ENCODE measurements around the gene HYAL1.
"Not testable (repeated sequence)": the region's sequence is repeated elsewhere in the genome, so short reads cannot be mapped to it uniquely, and the experiment has no call there.

HYAL1 gene

DNA sequence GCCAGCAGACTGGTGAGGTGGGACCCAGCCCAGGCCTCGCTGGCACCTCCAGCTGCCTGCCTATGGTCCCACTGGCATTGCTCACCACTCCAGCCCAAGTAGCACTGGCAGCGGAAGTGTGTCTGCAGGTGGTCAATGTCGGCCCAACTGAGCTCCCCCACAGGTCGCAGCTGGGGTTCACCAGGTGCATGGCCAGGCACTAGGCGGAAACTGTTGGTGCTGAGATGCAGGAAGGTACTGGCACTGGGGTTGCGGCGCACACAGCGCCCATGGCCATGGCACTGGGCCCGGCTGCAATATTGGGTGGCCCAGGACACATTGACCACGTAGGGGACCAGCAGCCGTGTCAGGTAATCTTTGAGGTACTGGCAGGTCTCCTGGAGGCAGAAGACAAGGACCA is 14.8 kb upstream of the HYAL1 start:
- DNase-seq: no peak

DNA sequence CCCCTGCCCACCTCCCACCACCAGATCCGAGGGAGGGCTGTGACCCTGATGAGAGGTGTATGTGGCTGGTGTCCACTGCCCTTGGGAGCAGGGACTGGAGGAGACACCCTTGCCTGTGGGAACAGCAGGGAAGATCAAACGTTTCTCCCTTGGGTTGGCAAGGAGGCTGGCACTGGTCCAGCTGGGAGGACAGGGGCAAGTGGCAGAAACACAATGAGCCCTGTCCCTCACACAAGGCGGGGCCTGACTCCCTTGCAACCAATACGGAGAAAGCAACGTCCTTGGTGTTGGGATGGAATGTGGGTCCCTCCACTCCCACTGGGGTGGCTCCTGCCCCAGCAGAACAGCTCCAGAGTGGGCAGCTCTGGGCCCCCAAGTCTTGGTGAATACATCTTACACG is 13.9 kb upstream of the HYAL1 start:
- DNase-seq: no peak

DNA sequence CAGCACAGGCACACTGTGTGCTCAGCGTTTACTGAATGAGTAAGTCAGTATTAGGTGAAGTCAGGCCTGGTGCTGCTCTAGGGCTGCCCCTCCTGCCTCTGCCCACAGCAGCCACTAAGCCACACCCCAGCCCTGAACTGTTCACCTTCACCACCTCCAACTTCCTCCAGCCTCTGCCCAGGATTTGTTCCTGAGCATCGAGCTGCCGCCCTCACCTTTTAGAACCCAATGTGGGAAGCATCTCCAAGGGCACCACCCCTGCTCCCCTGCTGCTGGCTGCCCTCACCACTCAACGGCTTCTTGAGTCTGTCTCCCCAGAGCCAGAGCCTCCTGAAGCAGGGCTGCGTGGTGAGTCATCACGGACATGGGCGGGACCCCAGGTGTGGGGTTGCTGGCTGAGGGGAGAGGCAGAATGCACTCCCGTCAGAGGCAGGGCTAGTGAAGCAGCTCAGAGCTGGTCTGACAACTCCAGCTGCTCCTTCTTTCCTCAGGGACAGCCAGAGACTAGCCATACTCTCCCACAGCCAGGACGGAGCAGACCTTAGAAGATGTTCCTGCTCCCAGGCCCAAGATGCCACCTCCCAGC is 13.4 kb upstream of the HYAL1 start:
- DNase-seq: no peak

DNA sequence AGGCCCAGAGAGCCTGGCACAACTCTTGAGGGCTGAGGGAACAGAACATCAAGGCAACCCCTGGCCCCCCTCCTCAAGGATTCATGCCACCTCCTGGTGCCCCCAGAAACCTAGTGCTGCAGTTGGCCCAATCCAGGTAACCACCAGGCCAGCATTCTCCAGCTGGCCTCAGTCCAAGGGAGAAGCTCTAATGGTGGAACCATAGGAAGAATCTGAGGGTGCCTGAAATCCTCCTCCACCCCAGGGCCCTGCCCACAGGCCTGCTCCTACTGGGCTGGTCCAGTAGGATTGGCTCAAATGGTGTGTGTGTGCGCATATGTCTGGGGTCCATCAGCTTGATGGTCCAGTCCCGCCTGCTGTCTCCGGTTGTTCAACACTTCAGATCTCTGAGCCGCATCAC is 11.4 kb upstream of the HYAL1 start:
- no peak for DNase-seq

DNA sequence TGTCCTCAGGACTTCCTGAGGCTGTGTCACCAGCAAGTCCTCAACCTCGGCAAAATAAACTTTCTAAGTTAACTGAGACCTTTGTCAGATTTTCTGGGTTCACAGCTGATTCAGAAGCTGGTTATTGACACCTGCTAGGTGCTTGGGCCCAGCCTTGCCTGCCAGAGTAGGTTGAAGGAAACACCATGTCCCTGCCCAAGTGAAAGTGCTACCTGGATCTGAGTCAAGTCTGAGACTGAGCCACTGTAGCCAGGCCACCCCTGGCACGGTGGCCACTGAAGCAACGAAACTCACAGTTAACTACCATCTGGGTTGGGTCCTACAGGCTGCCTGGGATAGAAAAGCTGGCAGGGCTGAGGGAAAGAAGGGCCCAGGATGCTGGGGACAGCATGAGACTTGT is 11.0 kb upstream of the HYAL1 start:
- DNase-seq: no peak

DNA sequence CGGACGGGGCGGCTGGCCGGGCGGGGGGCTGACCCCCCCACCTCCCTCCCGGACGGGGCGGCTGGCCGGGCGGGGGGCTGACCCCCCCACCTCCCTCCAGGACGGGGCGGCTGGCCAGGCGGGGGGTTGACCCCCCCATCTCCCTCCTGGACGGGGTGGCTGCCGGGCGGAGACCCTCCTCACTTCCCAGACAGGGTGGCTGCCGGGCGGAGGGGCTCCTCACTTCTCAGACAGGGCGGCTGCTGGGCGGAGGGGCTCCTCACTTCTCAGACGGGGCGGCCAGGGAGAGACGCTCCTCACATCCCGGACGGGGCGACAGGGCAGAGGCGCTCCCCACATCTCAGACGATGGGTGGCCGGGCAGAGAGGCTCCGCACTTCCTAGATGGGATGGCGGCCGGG is 8.7 kb upstream of the HYAL1 start:
- not testable (repeated sequence) for DNase-seq

DNA sequence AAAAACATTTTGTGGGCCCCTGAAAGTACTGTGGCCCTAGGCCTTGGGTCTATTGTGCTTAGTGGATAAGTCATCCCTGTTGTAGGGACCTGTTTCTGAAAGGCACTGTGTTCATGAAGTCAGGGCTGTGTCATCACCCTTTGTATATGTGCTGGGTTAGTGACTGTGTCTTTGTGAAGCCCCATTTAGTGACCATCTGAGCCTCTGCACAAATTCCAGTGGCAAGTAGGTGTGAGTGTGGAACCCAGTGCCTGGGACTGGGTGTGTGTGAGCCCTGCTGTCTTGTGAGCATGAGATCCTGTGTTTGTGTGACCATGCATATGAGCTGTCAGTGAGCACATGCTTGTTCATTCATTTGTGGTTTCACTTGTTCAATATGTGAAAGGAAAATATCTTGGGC is 1.2 kb upstream of the HYAL1 start:
- DNase-seq: no peak

DNA sequence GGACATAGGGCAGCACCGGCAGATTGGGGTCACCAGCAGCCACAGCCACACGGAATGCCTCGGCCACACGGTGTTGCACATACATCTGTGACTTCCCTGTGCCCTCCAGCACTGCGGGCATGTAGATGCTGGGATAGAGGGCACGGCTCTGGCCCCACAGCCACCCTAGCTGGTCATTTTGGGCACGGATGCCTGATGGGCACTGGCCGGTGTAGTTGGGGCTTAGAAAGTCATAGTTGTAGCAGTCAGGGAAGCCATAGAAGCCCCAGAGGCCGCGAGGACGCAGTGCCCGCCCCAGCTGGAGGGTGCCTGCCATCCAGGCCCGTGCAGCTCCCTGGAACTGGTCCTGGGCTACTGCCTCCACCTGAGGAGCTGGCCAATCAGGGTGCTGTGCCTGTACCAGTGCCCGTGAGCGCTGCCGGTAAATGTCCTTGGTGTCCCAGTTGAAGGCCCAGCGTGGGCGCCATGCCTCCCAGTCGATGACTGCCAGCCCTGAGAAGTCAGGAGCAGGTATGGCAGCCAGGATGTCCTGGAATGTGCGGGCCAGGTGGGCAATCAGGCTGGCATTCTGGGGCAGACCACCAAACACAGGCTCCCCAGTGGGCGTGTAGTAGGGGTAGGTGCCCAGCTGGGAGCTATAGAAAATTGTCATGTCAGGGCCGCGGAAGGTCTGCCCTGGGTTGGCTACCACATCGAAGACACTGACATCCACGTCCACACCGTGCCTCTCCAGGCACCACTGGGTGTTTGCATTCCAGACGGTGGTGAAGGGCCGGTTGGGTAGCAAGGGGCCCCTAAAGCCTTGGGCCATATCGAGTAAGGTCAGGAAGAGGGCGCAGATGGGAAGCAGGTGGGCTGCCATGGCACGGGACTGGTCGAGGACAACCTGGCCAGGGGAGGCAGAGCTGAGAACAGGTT is 1.0 kb downstream of the HYAL1 start:
- no peak for DNase-seq

DNA sequence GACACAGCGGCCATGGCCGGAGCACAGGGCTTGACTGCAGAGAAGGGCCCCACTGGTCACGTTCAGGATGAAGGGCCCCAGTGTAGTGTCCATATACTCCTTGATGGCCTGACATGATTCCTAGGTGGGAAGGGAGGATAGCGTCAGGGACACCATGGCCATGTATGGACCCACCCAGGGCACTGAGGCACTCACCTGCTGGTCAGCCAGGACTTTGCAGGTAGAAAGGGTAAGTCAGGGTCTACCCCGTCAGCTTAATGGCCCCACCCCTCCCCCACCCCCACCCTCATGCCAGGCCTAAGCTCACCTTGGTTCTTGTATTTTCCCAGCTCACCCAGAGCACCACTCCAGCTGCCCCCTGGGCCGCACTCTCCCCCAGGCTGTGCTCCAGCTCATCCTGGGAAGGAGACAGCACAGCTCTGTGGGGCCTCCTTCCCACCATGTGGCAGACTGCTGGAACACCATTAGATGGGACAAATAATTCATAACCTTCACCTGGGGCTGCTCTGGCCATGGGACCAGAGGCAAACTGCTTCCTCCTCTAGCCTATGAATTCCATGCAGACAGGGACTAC is 2.6 kb downstream of the HYAL1 start:
- no peak for DNase-seq

DNA sequence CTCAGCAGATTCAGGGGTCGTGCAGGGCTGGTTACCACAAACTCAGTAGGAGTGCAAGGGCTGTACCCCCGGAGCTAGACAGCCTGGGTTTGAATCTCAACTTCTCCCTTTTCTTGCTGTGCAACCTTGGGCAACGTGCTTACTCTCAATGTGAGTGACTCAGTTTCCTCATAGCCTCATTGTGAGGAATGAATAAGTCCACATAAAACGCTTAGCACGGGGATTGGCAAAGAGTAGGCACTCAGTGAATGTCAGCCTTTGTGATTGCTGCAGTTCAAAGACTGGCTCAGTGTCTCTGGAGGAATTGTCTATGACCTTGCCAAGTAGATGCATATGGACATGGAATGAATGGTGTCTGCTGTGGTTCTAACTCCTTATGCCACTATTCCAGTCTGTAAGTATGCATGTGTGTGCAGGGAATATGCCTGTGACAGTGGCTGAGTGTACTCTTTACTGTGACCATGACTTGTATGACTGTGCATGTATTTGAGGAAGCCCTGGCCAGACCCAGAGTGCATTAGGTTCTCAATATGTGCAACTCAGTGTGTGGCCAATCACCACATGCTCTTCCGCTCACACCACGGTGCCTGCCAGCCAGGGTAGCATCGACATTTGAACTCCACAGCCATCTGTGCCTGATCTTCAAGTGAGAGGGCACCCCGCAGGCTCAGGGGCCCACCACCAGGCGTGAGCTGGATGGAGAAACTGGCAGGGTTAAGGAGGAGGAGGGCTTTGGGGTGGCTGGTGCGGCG is 3.3 kb downstream of the HYAL1 start:
- DNase-seq: no peak

DNA sequence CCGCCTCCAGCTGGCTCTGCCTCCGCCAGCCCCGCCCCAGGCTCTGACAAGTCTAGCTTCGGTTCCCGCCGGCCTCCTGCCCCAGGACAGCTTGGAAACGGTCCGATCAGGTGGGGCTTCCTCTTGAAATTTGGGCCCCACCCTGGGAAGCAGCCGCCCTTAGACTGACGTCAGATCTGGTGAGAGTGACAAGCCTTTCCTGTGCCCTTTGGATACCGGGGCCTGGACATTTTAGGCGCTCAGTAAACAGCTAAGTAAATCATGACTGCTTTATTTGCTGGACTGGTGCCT is 3.8 kb downstream of the HYAL1 start:
- DNase-seq: no peak

DNA sequence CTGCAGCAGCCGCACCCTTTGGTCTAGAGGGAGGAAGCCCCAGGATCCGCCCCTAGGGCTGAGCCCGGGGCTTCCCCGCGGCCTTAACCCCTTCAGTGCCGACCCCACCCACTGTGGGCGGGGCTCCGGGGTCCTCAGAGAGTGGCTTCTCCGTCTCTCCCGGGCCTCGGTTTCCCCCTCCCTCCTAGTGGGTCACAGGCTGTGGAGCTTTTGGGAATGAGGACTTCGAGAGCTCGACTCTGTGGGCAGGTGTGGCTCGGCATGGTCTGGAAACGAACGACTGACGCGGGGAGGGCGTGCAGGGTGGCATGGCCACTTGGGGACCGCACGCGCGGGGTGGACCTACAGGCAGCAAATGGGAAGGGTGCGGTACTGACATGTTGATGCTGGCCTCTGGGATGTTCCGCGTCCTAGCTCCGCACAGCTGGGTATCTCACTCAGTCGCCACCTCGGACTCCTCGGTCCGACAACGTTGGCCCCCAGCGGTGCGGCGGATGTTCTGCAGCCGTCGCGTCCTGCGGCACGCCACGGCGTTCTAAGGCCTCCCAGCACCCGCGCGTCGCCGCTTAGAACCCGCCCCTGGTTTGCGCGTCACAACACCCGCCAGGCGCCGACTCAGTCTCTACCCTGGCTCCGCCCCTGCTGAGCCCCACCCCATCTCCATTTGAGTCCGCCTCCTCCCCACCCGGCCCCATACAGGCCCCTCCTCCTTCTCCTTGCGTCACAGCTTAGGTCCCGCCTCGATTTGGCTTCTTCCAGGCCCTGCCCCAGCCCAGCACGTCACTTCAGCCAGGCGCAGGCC is 4.3 kb downstream of the HYAL1 start, which contains the start of the genes HYAL3 and NAA80:
Gene HYAL3, minus strand, starts transcription at position 570 of the 802 bp plus-strand sequence. CDS start 3,803 bp downstream, outside the sequence.
Gene NAA80, minus strand, starts transcription at position 570 of the 802 bp plus-strand sequence. CDS start 1,942 bp downstream, outside the sequence.
- DNase-seq: peak; percentile 97 to 99

DNA sequence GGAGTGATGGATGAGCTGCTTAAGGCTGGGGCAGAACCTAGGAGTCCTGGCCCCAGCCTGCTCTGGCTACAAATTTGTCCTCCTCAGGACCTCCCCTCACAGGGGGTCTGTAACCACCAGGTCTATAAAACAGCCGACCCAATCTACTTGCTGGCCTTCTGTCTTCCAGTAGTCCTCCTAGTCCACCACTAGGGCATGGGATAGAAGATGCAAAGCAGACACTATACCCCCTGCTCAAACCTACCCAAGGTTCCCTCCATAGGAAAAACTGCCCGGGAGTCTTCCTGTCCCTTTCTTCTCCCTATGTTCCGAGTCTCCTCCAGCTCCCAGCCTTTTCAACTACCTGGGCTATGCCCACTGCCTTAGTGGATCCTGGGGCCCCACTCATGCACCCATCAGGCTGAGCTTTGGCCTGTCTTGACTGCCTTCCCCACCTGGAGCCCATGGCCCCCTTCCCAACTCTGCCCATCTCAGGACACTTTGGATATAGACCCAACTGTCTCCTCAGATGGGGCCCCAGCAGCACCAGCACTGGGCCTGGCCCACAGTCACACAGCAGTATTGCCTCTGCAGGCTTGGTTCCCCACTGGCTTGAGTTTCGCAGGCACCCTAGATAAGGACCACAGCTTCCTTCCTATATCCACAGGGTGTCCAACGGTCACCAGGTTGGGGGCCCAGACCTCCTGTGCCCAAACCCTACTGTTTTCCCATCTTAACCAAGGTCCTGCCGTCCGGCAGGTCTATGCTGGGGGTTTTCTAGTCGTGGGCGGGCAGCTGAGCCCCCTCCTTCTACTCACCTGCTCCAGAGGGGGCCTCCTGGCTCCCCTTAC is 5.3 kb downstream of the HYAL1 start:
- DNase-seq: no peak

DNA sequence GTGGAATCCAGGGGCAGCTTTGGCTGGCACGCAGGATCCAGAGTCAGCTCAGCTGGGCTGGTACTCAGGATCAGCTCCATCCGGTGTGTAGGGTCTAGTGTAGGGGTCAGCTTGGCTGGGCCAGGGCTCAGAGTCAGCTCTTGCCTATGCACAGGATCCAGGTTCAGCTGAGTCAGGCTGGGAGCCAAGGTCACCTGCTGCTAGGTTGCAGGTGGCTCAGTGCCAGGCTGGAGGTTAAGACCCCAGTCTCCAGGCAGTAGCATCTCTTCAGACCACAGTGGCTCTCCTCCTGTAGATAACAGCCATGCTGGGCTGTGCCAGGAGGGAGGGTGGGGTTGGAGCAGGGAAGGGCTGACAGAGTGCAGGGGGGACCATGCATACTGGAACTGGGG is 6.0 kb downstream of the HYAL1 start:
- no peak for DNase-seq

DNA sequence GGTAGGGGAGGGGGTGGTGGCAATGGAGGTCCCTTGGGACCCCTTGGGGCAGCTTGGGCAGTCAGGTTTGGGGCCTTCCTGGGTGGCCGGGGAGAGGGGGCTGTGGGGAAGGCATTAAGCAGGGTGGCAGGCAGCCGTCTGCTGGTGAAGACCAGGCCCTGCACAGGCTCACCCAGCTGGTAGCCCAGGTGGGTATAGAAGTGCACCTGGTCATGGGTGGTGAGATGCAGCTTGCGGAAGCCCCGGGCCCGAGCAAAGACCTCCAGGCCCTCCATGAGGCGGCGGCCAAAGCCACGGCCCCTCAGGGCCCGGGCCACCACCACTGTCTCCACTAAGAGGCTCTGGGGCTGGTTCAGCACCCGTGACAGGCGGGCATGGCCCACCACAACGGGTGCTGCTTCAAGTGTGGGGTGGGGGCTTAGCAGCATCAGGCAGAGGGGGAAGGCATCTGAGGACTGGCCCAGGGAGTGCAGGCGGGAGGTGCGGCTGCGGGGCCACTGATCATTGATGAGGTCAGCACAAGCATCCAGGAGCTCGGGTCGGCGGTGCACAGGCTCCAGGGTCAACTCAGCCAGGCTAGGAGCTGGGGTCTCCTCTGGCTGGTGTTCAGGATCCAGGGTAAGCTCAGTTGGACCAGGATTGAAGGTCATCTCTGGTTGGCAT is 6.5 kb downstream of the HYAL1 start:
- DNase-seq: no peak

DNA sequence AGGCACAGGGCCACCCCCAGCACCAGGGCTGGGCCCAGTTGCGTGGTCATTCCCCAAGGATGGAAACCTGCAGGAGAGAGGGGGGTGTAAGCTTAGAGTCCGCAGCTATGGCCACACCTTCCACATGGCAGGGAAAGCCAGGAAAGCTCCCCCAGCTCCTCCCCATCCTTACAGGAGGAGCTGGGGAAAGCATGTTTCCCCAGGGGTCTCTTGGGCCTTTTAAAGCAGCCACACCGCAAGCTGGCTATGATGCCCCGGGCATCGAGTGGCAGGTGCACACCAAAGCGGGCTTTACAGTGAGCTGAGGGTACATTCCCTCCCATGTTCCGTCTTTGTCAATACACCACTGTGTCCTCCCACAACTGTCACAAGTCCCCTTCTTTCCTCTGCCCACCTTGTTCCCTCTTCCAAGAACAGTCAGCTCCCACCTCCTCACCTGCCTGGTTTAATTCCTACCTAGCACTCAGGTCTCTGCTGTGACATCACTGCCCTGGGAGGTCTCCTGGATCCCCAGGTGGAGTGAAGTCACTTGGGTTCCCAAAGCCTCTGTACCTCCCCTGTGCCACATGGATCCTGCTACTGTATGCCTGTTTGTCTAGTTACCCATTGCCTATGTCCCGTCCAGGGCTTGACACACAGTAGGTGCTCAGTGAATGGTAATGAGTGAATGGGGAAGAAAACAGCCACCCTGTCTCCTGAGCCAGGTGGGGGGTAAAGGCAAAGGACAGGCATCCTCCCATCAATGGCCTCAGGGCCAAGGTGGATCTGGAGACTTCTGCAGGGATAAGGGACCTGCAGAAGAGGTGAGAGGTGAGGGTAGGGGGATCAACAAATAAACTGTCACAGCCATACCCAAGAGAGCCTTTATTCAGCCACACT is 7.6 kb downstream of the HYAL1 start:
- no peak for DNase-seq

DNA sequence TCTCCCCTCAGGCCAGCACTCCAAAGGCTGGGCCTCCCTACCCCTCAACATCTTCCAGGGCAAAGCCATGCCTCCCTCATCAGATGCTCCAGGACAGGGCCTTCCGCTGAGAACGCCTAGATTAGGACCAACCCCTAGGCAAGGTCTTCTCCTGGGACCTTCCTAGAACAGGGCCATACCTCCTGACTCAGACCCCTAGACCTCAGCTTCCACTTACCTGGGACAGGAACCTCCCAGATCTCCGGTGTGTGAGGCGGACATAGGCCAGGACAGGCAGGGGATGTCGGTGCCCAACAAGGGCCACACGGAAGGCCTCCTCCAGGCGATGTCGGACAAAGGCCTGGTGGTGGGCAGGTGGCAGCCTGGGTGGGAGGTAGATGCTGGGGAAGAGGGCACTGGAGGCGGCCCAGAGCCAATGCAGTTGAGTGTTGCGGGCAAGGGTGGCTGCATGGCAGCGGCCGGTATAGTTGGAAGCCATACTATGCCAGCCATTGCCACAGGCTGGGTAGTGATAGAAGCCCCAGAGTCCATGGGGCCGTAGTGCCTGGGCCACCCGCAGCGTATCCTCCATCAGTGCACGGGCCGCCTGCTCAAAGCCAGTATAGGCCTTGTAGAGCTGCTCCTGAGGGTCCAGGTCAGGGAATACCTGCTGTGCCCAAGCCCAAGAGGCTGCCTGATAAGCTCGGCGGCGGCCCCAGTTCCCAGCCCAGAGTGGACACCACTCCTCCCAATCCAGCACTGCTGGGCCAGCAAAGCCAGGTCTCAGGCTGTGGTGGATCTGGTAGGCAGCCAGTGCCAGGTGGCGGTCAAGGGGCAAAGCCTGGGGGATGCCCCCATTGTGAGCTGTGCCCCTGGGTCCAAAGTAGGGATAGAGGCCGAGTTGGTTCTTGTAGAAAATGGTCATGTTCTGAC is 8.6 kb downstream of the HYAL1 start:
- DNase-seq: no peak

DNA sequence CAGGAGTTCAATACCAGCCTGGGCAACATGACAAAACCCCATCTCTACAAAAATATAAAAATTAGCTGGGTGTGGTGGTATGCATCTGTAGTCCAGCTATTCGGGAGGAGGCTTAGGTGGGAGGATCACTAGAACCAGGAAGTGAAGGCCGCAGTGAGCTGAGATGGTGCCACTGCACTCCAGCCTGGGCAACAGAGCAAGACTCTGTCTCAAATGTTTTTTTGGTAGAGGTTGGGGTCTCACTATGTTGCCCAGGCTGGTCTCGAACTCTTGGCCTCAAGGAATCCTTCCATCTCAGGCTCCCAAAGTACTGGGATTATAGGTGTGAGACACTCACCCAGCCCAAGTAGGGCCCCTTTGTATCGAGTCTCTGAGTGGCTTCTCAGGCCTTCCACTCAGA is 9.3 kb downstream of the HYAL1 start:
- no peak for DNase-seq
